ENCODE data around the gene ACTL6B. TPM values are rescaled to one million over a fixed set of nuclear protein-coding genes. Genes with fewer than 3 reads are reported as not detected.

The ACTL6B gene
- total and polyA plus RNA-seq, 4 donors: not detected

DNA sequence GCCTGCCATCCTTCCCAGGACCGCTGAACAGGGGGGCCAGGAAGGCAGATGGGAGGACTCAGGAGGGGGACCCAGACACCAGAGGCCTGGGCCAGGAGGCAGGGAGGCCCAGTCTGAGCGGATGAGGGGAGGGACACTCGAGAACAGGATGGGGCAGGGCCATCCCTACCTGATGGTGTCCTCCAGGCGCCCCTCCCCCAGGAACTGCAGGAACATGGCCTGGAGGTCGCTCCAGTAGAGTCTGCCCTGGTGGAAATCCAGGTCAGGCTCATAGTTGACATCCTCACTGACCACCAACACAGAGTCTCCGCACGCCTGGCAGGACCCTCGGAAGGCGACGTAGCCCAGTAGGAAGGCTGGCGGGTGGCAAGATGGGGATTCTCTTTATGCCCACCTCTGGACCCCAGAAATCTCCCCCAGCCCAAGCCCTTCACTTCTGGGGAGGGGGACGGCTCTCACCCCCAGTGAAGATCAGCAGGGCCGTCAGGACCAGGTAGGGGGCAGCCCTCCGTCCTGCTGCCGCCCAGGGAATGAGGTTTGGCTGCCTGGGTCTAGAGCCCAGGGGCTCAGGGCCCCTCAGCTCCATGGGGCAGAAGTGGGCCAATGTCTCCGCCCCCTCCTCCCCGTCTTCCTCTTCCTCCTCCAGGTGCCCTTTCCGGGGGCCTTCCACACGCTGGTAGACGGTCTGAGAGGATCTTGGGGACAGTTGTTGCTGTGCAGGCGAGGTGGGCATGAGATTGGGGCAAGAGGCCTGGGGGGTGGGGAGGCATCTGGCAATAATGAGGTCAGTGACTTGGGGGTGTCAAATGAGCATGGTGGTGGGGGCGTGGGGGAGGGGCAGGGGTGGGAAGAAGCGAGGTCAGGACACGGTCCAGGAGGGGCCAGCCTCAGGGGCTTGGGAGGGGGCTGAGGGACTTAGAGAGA is 15.5 kb downstream of the ACTL6B start:
- Histone ChIP-seq H3K4me3 (ENCODE audit: low read depth in 1 of 3, low read length in 3 of 3) (peak overlapping the region; percentile 59 to 88 (median 73)), H3K36me3 (ENCODE audit: control insufficient read depth in 4 of 4, insufficient read depth in 3 of 4, low read depth in 1 of 4, low read length in 3 of 4) (peaks cover 0 to 6% (median 3%) of the 10 kb centered on the region in 4 donors), H3K27me3 (ENCODE audit: control insufficient read depth in 4 of 4, insufficient read depth in 4 of 4, low read length in 3 of 4) (no peaks in the 10 kb centered on the region), H3K9ac (ENCODE audit: low read depth in 1 of 2, low read length in 2 of 2) (peak overlapping the region; percentile 30 to 61), H3K27ac (ENCODE audit: low read depth in 1 of 2, low read length in 2 of 2) (peak overlapping the region; percentile 87 to 88), H3K9me3 (ENCODE audit: control insufficient read depth in 4 of 4, low read length in 3 of 4) (no peaks in the 10 kb centered on the region), H3K4me1 (ENCODE audit: control insufficient read depth in 4 of 4, insufficient read depth in 4 of 4, low read length in 3 of 4) (peaks cover 0 to 30% (median 14%) of the 10 kb centered on the region in 4 donors)
- WGBS: 32% methylated on average over 24 of the region's 24 CpGs
- DNase-seq (ENCODE audit: low spot score): no peak
- TF ChIP-seq, protein P1, sequence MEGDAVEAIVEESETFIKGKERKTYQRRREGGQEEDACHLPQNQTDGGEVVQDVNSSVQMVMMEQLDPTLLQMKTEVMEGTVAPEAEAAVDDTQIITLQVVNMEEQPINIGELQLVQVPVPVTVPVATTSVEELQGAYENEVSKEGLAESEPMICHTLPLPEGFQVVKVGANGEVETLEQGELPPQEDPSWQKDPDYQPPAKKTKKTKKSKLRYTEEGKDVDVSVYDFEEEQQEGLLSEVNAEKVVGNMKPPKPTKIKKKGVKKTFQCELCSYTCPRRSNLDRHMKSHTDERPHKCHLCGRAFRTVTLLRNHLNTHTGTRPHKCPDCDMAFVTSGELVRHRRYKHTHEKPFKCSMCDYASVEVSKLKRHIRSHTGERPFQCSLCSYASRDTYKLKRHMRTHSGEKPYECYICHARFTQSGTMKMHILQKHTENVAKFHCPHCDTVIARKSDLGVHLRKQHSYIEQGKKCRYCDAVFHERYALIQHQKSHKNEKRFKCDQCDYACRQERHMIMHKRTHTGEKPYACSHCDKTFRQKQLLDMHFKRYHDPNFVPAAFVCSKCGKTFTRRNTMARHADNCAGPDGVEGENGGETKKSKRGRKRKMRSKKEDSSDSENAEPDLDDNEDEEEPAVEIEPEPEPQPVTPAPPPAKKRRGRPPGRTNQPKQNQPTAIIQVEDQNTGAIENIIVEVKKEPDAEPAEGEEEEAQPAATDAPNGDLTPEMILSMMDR (IDR thresholded peaks at IDR 0.05; ENCODE audit: low read depth, low read length, missing input control): no peak
- peak; percentile 25 for TF ChIP-seq YY1 (IDR thresholded peaks at IDR 0.05)

DNA sequence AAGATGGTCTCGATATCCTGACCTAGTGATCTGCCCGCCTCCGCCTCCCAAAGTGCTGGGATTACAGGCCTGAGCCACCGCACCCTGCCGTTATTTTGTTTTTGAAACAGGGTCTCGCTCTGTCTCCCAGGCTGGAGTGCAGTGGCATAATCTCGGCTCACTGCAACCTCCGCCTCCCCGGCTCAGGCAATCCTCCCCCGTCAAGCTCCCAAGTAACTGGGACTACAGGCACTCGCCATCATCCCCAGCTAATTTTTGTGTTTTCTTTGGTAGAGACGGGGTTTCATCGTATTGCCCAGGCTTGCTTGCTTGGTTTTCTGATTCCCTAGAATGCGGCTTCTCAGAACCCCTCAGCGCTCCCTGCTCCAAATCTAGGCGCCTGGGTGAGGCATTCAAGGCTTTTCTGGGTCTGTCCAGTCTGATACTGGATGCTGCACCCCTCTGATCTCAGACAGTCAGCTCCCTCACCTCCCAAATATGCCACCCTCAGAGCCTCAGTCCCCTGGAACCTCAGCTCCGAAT is 16.2 kb downstream of the ACTL6B start:
- H3K27me3 ChIP-seq (ENCODE audit: control insufficient read depth in 4 of 4, insufficient read depth in 4 of 4, low read length in 3 of 4): no peaks in the 10 kb centered on the region
- peak overlapping the region in 1 of 2 donors; percentile 61 for H3K9ac ChIP-seq (ENCODE audit: low read depth in 1 of 2, low read length in 2 of 2)
- H3K4me3 ChIP-seq (ENCODE audit: low read depth in 1 of 3, low read length in 3 of 3): peak overlapping the region; percentile 59 to 88 (median 73)
- WGBS: 41% methylated on average over 17 of the region's 17 CpGs
- no peak for DNase-seq (ENCODE audit: low spot score)
- peaks cover 0 to 30% (median 14%) of the 10 kb centered on the region in 4 donors for H3K4me1 ChIP-seq (ENCODE audit: control insufficient read depth in 4 of 4, insufficient read depth in 4 of 4, low read length in 3 of 4)
- TF ChIP-seq, protein P1 (IDR thresholded peaks at IDR 0.05; ENCODE audit: low read depth, low read length, missing input control): no peak
- TF ChIP-seq RXRA (IDR thresholded peaks at IDR 0.05): no peak
- no peak for TF ChIP-seq FOXA2 (IDR thresholded peaks at IDR 0.05)
- TF ChIP-seq, protein P2, sequence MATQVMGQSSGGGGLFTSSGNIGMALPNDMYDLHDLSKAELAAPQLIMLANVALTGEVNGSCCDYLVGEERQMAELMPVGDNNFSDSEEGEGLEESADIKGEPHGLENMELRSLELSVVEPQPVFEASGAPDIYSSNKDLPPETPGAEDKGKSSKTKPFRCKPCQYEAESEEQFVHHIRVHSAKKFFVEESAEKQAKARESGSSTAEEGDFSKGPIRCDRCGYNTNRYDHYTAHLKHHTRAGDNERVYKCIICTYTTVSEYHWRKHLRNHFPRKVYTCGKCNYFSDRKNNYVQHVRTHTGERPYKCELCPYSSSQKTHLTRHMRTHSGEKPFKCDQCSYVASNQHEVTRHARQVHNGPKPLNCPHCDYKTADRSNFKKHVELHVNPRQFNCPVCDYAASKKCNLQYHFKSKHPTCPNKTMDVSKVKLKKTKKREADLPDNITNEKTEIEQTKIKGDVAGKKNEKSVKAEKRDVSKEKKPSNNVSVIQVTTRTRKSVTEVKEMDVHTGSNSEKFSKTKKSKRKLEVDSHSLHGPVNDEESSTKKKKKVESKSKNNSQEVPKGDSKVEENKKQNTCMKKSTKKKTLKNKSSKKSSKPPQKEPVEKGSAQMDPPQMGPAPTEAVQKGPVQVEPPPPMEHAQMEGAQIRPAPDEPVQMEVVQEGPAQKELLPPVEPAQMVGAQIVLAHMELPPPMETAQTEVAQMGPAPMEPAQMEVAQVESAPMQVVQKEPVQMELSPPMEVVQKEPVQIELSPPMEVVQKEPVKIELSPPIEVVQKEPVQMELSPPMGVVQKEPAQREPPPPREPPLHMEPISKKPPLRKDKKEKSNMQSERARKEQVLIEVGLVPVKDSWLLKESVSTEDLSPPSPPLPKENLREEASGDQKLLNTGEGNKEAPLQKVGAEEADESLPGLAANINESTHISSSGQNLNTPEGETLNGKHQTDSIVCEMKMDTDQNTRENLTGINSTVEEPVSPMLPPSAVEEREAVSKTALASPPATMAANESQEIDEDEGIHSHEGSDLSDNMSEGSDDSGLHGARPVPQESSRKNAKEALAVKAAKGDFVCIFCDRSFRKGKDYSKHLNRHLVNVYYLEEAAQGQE (IDR thresholded peaks at IDR 0.05): no peak
- TF ChIP-seq HNF4A (conservative IDR thresholded peaks at IDR 0.05): no peak
- peaks cover 0 to 8% (median 4%) of the 10 kb centered on the region in 4 donors for H3K36me3 ChIP-seq (ENCODE audit: control insufficient read depth in 4 of 4, insufficient read depth in 3 of 4, low read depth in 1 of 4, low read length in 3 of 4)
- H3K27ac ChIP-seq (ENCODE audit: low read depth in 1 of 2, low read length in 2 of 2): peak overlapping the region; percentile 44 to 88
- H3K9me3 ChIP-seq (ENCODE audit: control insufficient read depth in 4 of 4, low read length in 3 of 4): no peaks in the 10 kb centered on the region

Measured in liver (tissue), 9 donors.